ENCODE data around the gene ST7L.

- TF ChIP-seq EZH2phosphoT487 (IDR thresholded peaks at IDR 0.05; ENCODE audit: insufficient read depth, low read depth) = no peak
- TF ChIP-seq EZH2 (IDR thresholded peaks at IDR 0.05; ENCODE audit: insufficient read depth, poor library complexity, severe bottlenecking) = no peak
Observed at GRCh38 chr1:112524986-112525385, 94.0 kb downstream of the ST7L start.

Measured in GM23248 (cell line).